ENCODE measurements around the gene TEAD1. TPM values are rescaled to one million over a fixed set of nuclear protein-coding genes. Genes with fewer than 3 reads are reported as not detected.

Gene TEAD1
- total RNA-seq, 4 donors from 2014 or later: 184 to 272 (median 208) TPM

- ATAC-seq: no peak
- WGBS, 2 donors (ENCODE audit: low coverage in 1 of 2): 72 to 90% methylated on average over 4 to 5 of the region's 5 CpGs
- no peaks in the 10 kb centered on the region for H3K4me1 ChIP-seq
- no peak overlapping the region for H3K4me3 ChIP-seq
- TF ChIP-seq POLR2A (IDR thresholded peaks at IDR 0.05) (no peak), EP300 (IDR thresholded peaks at IDR 0.05) (no peak), POLR2AphosphoS5 (IDR thresholded peaks at IDR 0.05) (no peak), CTCF (IDR thresholded peaks at IDR 0.05) (no peak)
- H3K36me3 ChIP-seq: peaks cover 0 to 59% of the 10 kb centered on the region in 2 donors
- no peaks in the 10 kb centered on the region for H3K27me3 ChIP-seq
- no peaks in the 10 kb centered on the region for H3K9me3 ChIP-seq
- H3K27ac ChIP-seq: no peak overlapping the region
Measured at GRCh38 chr11:12932485-12932884, 258.3 kb downstream of the TEAD1 start.

- Histone ChIP-seq H3K9me3 (no peaks in the 10 kb centered on the region), H3K27ac (no peak overlapping the region), H3K4me1 (no peaks in the 10 kb centered on the region), H3K36me3 (peaks cover 0 to 80% of the 10 kb centered on the region in 2 donors), H3K4me3 (no peak overlapping the region), H3K27me3 (no peaks in the 10 kb centered on the region)
- WGBS, 2 donors (ENCODE audit: low coverage in 1 of 2): 43 to 100% methylated on average over 1 to 2 of the region's 2 CpGs
- ATAC-seq: no peak
- TF ChIP-seq POLR2A (IDR thresholded peaks at IDR 0.05) (no peak), EP300 (IDR thresholded peaks at IDR 0.05) (no peak), CTCF (IDR thresholded peaks at IDR 0.05) (no peak), POLR2AphosphoS5 (IDR thresholded peaks at IDR 0.05) (no peak)
Measured at GRCh38 chr11:12936200-12936599, 262.0 kb downstream of the TEAD1 start.

- Histone ChIP-seq H3K36me3 (peaks cover 0 to 83% of the 10 kb centered on the region in 2 donors), H3K4me1 (no peaks in the 10 kb centered on the region), H3K27me3 (no peaks in the 10 kb centered on the region), H3K4me3 (no peak overlapping the region), H3K9me3 (no peaks in the 10 kb centered on the region), H3K27ac (no peak overlapping the region)
- ATAC-seq: no peak
- 100% methylated on average over 1 of the region's 1 CpG; no CpG with 5 or more reads in 1 of the 2 donors for WGBS, 2 donors (ENCODE audit: low coverage in 1 of 2)
- TF ChIP-seq EP300 (IDR thresholded peaks at IDR 0.05) (no peak), POLR2A (IDR thresholded peaks at IDR 0.05) (no peak), POLR2AphosphoS5 (IDR thresholded peaks at IDR 0.05) (no peak), CTCF (IDR thresholded peaks at IDR 0.05) (no peak)
Measured at GRCh38 chr11:12938590-12939247, 264.5 kb downstream of the TEAD1 start.

DNA sequence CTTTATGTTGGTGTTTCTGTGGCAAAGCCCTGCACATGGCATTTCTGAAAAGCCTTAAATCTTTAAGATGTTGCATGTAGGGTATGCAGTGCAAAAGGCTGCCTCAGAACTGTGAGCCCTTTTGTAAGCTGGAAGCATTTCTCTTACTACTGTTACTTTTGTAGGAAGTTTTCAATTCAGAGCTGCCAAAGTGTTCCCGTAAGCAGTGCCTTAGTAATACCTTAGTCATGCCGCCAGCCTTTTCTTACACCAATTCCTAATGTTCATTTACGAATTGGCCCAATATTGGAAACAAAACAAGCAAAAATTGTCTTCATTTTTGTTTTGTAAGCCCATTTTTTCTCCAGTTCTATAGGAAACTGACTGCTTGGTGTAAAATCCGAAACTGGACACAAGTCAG is 267.4 kb downstream of the TEAD1 start:
- no peaks in the 10 kb centered on the region for H3K4me1 ChIP-seq
- TF ChIP-seq CTCF (IDR thresholded peaks at IDR 0.05): no peak
- TF ChIP-seq EP300 (IDR thresholded peaks at IDR 0.05): no peak
- no peak for TF ChIP-seq POLR2A (IDR thresholded peaks at IDR 0.05)
- no peak for TF ChIP-seq POLR2AphosphoS5 (IDR thresholded peaks at IDR 0.05)
- no peaks in the 10 kb centered on the region for H3K27me3 ChIP-seq
- H3K9me3 ChIP-seq: peaks cover 0 to 6% (median 0%) of the 10 kb centered on the region in 3 donors
- peaks cover 0 to 66% of the 10 kb centered on the region in 2 donors for H3K36me3 ChIP-seq
- no peak overlapping the region for H3K4me3 ChIP-seq
- WGBS, 2 donors (ENCODE audit: low coverage in 1 of 2): 91 to 92% methylated on average over 3 to 4 of the region's 4 CpGs
- no peak overlapping the region for H3K27ac ChIP-seq
- no peak for ATAC-seq

DNA sequence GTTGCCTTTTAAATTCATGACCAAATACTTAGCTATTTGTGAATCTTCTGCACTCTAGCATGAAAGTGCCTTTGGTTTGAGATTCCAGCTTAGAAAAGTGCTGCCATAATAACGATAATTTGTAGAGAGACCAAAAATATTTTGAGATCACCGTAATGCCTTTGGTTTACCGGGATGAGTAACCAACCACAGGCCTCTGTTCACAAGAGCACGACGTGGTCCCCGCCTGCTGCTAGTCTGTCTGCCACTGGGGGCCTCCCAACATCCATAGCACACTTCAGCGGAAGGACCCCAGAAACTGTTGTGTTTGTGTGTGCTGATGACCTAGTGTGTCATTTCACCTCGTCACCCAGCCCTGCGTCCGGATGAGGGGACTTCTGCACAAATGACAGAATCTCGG is 267.9 kb downstream of the TEAD1 start:
- Histone ChIP-seq H3K4me1 (no peaks in the 10 kb centered on the region), H3K4me3 (no peak overlapping the region), H3K9me3 (peaks cover 0 to 10% (median 0%) of the 10 kb centered on the region in 3 donors), H3K36me3 (peaks cover 0 to 61% of the 10 kb centered on the region in 2 donors), H3K27ac (no peak overlapping the region), H3K27me3 (no peaks in the 10 kb centered on the region)
- WGBS, 2 donors (ENCODE audit: low coverage in 1 of 2): 87 to 97% methylated on average over 7 to 8 of the region's 11 CpGs
- no peak for ATAC-seq
- TF ChIP-seq CTCF (IDR thresholded peaks at IDR 0.05) (no peak), POLR2A (IDR thresholded peaks at IDR 0.05) (no peak), EP300 (IDR thresholded peaks at IDR 0.05) (no peak), POLR2AphosphoS5 (IDR thresholded peaks at IDR 0.05) (no peak)

Data from gastroesophageal sphincter (tissue), 4 donors.